Choroid plexus epithelial cell (primary cell): ENCODE data around the gene DUSP22.

ENCODE experiments used
- DNase-seq: peaks from one replicate; pipeline ENCODE4 v3.0.0-alpha.2; 2010; ENCODE audit warnings: low read depth
- H3K4me3 ChIP-seq: 2 replicates; pipeline ENCODE4 v1.5.1; 2011; ENCODE audit warnings: low read depth, mild to moderate bottlenecking, control low read depth, low read length, moderate library complexity
- CTCF ChIP-seq: conservative IDR thresholded peaks from 2 replicates; pipeline ENCODE4 v1.5.1; 2011; ENCODE audit warnings: low read depth, mild to moderate bottlenecking, control low read depth, inconsistent platforms, low read length, moderate library complexity

The DUSP22 gene

GRCh38 chr6:254016-254415, 38.3 kb upstream of the DUSP22 start:
- DNase-seq, result no peak
- no peak overlapping the region for H3K4me3 ChIP-seq
- no peak for TF ChIP-seq CTCF

GRCh38 chr6:255041-255750, 37.1 kb upstream of the DUSP22 start:
- H3K4me3 ChIP-seq, result no peak overlapping the region
- no peak for DNase-seq
- no peak for TF ChIP-seq CTCF

- TF ChIP-seq CTCF, result no peak
- H3K4me3 ChIP-seq, result no peak overlapping the region
- no peak for DNase-seq
These were observed 36.6 kb upstream of the DUSP22 start for GRCh38 chr6:255751-256083.

GRCh38 chr6:256169-256568, 36.1 kb upstream of the DUSP22 start:
- DNase-seq, result no peak
- no peak for TF ChIP-seq CTCF
- no peak overlapping the region for H3K4me3 ChIP-seq

GRCh38 chr6:257031-257725, 35.1 kb upstream of the DUSP22 start:
- no peak for TF ChIP-seq CTCF
- DNase-seq, result peak; percentile 63
- H3K4me3 ChIP-seq, result no peak overlapping the region

- no peak for DNase-seq
- TF ChIP-seq CTCF, result no peak
These were observed 34.5 kb upstream of the DUSP22 start for GRCh38 chr6:257774-258173.

GRCh38 chr6:259316-259715, 33.0 kb upstream of the DUSP22 start:
- no peak for DNase-seq
- H3K4me3 ChIP-seq, result no peak overlapping the region
- no peak for TF ChIP-seq CTCF

More at GRCh38 chr6:257774-258173, 34.5 kb upstream of the DUSP22 start:
- no peak overlapping the region for H3K4me3 ChIP-seq
